ENCODE measurements around the gene IL17RA.

DNA sequence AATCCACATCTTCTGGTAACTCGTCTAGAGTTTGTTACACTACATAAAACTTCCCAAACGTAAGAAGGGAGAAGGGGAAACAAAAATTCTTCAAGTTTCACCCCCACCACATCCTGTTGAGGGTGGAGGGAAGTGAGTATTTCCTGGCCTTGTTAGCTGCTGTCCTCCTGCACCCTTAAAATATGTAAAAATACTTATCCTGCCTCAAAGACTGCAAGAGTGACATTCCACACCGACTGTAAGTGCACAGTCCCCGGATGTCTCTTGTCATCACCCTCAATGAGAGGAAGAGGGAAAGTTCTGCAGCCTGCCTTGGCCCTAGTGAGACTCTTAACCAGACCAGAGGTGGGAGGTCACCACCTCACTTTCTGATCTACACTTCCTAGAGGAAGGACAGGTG, 33.1 kb downstream of the IL17RA start:
- TF ChIP-seq POLR2A (IDR thresholded peaks at IDR 0.05; ENCODE audit: low read depth, low read length) (no peak), CEBPB (IDR thresholded peaks at IDR 0.05; ENCODE audit: low read depth, low read length) (no peak), RAD21 (IDR thresholded peaks at IDR 0.05; ENCODE audit: low read length) (no peak)
- TF ChIP-seq, protein P1, sequence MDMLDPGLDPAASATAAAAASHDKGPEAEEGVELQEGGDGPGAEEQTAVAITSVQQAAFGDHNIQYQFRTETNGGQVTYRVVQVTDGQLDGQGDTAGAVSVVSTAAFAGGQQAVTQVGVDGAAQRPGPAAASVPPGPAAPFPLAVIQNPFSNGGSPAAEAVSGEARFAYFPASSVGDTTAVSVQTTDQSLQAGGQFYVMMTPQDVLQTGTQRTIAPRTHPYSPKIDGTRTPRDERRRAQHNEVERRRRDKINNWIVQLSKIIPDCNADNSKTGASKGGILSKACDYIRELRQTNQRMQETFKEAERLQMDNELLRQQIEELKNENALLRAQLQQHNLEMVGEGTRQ (IDR thresholded peaks at IDR 0.05; ENCODE audit: low read depth, low read length), result no peak
- TF ChIP-seq, protein P2, sequence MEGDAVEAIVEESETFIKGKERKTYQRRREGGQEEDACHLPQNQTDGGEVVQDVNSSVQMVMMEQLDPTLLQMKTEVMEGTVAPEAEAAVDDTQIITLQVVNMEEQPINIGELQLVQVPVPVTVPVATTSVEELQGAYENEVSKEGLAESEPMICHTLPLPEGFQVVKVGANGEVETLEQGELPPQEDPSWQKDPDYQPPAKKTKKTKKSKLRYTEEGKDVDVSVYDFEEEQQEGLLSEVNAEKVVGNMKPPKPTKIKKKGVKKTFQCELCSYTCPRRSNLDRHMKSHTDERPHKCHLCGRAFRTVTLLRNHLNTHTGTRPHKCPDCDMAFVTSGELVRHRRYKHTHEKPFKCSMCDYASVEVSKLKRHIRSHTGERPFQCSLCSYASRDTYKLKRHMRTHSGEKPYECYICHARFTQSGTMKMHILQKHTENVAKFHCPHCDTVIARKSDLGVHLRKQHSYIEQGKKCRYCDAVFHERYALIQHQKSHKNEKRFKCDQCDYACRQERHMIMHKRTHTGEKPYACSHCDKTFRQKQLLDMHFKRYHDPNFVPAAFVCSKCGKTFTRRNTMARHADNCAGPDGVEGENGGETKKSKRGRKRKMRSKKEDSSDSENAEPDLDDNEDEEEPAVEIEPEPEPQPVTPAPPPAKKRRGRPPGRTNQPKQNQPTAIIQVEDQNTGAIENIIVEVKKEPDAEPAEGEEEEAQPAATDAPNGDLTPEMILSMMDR (conservative IDR thresholded peaks at IDR 0.05; ENCODE audit: low read depth, low read length), result no peak
